WI38 (cell line): ENCODE results near the gene STBD1.
"Not testable (repeated sequence)": the region's sequence is repeated elsewhere in the genome, so short reads cannot be mapped to it uniquely, and the experiment has no call there.

Experiments used
- H3K4me3 ChIP-seq: 2 replicates; pipeline ENCODE4 v1.5.1; 2011; ENCODE audit warnings: low read depth, mild to moderate bottlenecking, control low read depth, low read length
- CTCF ChIP-seq: IDR thresholded peaks from 2 replicates; pipeline ENCODE4 v1.5.1; 2012; ENCODE audit warnings: low read depth, mild to moderate bottlenecking, control low read depth, low read length

The STBD1 gene

DNA sequence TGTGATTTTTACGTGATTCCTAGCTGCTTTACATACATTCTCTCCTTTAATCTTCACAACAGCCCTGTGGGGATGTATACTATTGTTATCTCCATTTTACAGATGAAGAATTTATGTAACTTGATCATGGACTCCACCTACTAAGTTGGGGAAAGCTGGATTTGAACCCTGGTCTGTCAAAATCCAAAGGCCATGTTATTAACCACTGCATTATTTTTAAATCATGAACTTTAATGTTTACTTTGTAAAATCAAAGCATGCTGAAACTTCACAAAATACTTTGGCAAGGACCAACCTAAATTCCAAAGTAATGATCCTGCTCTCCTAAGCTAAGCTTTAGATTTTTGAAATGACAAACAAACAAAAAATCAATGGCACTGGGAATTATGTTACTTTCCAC lies 28.9 kb upstream of the STBD1 start:
- TF ChIP-seq CTCF: no peak
- H3K4me3 ChIP-seq: no peak overlapping the region

DNA sequence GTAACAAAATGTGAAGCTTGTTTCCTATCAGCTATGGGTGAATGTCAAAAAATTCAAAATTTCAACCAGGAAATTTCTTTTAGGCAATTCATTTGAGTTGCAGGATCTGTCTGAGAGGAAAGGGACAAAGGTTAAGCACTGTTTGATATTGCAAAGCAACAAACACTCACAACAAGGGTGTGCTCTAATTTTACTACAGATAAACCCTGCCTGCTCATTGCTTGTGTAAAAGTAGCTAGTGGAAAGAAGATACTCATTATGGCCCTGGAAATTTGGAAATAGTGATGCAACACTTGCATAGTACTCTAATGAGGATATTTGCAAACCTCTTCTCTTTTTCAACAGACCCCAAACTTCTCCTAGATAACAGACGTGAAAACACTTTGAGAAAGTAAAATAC lies 27.9 kb upstream of the STBD1 start:
- no peak for TF ChIP-seq CTCF
- no peak overlapping the region for H3K4me3 ChIP-seq

- TF ChIP-seq CTCF: no peak
- no peak overlapping the region for H3K4me3 ChIP-seq
Observed at GRCh38 chr4:76279462-76279861, 27.1 kb upstream of the STBD1 start.

GRCh38 chr4:76280488-76281441 lies 25.8 kb upstream of the STBD1 start:
- TF ChIP-seq CTCF: no peak
- H3K4me3 ChIP-seq: no peak overlapping the region

DNA sequence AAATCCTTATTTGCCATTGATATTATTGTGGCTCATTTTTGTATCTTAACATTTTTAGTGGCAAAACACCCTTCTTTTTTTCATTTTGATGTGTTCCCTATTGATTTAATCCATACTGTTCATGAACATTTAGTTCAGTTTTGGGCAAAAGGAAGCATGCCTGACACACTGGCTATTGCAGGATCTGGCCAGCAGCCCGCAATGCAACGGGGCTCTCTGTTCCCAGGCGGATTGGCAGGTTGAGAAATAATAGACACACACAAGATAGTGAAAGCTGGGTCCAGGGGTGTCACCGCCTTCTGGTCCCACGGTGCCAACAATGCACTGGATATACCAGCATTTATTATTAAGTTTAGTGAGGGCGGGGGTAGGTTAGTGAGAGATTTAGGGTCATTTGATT lies 24.9 kb upstream of the STBD1 start:
- H3K4me3 ChIP-seq: not testable (repeated sequence)

DNA sequence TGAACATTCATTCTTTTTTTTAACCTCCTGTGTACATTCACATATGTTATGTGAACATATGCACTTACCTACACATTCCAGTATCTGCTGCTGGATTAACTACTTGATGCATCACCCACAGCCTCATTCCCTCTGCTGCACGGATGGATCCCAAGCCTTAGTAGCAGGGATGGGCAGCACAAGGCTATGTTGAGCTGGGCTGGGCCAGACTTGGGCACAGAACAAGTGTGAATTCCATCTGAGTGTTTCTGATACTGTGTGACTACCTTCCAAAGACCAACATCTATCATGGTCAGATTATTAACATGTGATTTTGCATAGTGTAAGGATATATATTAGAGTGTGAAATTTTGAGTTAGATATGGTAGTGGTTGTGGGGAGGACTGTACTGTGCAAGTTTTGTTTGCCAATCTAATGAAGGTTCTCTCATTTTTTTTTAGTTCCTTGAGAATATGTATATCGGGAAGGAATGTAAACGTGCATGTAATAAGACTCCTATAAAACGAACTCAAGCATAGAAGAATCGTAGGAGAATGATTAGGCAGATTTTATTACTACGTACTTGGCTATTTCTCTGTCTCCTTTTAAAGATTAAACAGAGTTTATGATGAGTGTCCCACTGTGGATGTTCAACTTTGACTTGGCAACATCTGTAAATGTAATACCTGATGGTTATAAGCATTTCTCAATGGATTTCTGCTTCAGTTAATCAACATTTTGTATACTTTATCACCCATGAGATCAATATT lies 23.4 kb upstream of the STBD1 start:
- H3K4me3 ChIP-seq: no peak overlapping the region
- TF ChIP-seq CTCF: no peak

DNA sequence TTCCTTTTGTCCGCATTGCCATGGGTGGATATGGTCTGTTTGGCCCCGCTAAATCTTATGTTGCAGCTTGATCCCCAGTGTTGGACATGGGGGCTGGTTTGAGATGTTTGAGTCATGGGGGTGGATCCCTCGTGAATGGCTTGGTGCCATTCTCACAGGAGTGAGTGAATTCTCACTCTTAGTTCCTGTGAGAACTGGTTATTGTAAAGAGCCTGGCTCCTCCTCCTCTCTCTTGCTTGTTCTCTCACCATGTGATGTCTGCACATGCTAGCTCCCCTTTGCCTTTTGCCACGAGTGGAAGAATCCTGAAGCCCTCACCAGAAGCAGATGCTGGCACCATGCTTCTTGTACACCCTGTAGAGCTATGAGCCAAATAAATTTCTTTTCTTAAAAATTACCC lies 22.6 kb upstream of the STBD1 start:
- no peak overlapping the region for H3K4me3 ChIP-seq
- no peak for TF ChIP-seq CTCF

DNA sequence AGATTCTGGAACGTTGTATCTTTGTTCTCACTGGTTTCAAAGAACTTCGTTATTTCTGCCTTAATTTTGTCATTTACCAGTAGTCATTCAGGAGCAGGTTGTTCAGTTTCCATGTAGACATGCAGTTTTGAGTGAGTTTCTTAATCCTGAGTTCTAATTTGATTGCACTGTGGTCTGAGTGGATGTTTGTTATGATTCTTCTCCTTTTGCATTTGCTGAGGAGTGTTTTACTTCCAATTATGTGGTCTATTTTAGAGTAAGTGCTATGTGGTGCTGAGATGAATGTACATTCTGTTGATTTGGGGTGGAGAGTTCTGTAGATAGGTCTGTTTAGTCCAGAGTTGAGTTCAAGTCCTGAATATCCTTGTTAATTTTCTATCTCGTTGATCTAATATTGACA lies 18.7 kb upstream of the STBD1 start:
- not testable (repeated sequence) for H3K4me3 ChIP-seq
